HG03139 (cell line): Measurements from ENCODE around the gene COBL.

ENCODE experiments used
- ATAC-seq: cut with Tn5 transposase; IDR thresholded peaks from one replicate; pipeline ENCODE4 v1.9.1; 2021; ENCODE audit not compliant: unreplicated experiment

Gene COBL

DNA sequence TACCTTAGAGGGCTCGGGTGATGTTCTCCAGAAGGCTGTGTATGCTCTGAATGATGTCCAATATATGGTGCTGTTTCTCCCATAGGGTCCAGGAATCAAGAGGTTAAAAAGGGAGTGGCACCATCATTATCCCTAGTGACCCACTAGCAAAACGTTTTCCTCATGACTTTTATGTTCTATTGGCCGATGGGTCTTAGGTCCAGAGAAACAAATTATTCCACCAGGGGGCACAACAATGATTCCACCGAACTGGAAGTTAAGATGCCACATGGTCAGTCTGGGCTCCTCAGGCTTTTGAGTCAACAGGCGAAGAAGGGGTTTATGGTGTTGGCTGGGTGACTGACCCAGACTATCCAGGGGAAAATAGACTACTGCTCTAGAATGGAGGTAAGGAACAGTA is 256.1 kb downstream of the COBL start:
- ATAC-seq: no peak

DNA sequence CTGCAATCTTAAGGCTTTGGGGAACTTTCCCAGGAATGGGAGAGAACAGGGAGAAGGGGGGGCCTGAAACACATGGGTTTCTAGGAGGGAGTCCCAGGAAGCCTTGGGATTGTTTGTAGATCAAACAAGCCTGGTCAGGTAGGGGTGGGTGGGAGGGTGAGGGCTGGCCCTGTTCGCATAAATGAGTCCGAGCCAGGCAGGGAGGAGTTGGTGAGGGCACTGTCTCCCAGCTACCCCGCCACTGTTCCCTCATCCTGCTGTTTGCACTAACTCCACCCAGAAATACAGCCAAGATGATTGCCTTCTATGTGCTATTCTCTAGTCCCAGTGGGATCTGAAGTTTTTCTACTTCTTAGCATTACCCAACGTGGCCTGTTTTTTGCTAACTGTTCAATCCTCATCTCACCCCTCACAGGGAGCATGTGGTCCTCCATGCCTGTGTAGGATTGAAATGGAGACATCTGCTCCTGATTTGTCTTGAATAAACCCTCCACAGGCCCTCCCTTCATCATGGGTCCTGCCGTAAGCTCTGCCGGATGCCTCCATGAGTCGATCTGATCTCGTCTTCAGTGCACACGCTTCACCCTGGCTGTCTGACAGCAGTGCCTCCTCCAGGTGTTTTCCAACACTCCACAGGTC is 257.0 kb downstream of the COBL start:
- no peak for ATAC-seq

DNA sequence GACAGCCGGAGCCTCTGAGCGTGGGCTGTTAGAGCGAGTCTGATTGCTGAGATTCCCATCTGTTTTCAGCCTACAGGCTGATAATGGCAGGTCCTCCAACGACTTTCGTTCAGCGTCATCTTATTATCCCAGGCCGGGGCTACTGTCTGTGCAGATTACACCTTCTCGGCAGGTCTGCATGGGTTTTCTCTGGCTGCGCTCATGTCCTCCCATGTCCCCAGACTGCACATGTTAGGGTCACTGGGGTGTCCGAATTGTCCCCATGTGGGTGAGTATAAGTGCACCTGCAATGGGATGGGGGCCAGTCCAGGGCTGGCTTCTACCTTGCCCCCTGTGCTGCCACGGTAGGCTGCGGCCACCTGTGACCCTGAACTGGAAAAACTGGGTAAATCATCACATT is 257.8 kb downstream of the COBL start:
- ATAC-seq: no peak

DNA sequence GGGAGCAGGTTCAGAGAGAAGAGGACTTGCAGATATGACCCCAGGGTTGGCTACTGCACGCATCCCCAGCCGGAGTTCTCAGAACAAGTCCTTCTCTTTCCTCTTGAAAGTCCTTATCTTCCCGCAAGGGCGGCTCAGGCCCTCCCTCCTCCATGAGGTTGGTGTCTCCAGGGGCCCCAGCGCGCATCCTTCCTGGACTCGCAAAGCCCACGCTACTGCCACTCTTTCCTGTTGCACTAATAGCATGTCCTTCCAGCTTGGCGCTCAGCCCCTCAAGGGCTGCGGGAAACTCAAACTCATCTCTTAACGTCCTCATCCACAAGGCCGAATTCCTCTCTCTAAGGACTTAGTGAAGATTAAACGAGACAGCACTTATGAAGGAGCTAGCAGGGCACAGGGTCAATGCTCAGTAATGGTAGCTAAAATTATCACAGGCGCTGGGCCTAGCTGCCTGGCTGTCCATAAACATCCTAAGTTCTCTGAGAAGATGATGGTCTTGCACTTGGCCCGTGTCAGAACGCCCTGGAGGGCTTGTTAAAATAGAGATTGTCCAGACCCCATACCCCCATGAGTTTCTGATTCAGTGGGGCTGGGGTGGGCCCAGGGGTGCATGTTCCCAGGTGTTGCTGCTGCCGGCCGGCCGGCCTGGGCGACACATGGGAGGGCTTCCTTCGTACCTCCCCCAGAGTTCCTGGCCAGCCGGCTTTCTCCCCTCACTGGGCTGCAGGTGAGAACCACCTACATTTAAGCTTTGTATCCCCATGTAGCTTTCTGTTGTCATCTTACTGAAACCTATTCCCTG is 261.4 kb downstream of the COBL start:
- no peak for ATAC-seq

DNA sequence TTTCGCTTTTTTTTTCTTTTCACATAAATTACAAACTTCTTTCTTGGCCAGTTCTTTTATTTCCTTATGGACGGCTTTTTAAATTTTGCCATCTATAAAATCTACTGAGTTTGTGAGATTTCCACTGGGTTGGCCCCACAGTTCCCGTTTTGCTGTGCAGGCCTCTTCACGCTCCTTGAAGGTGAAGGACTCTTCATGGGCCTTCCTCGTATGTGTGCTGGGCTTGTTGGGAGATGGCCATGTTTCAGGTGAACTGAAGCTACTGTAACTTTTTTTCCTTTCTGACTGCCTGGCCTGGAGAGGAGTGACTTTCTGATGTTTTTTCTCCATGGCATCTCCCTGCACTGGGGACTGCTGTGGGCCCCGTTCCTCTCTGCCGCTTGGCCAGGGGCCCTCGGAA is 262.4 kb downstream of the COBL start:
- ATAC-seq: no peak

DNA sequence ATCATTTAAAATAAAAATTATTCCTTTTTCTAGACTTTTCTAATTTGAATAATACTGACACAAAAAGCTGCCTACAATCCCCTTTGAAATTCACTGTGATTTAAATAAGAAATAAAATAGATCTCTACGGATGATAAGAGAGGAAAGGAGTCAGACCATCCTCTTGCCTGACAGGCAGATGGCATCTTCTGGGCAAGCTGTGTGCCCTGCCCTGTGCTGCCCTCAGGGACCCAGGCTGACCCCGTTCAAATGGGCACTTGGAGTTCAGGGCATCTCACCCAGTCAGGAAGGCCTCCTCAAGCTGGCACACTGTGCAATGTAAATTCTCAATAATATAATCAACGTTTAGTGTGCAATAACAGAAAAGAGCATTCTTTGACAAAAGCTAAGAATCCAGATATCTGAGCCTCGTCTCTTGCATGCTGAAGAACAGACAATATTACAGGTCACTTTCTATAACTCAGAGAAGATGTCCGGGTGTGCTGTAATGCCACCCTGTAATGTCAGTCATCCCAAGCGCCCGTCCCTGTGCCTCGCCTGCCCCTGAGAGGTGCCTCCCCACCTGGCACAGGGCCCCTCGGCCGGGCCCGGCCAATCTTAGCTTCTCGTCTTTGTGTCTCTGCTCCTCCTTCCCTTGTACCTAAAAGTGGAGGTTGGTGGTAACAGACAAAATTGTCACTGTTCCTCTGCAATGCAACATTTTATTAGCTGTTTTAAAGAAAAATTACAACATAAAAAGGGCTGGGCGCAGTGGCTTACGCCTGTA is 263.3 kb downstream of the COBL start:
- no peak for ATAC-seq

DNA sequence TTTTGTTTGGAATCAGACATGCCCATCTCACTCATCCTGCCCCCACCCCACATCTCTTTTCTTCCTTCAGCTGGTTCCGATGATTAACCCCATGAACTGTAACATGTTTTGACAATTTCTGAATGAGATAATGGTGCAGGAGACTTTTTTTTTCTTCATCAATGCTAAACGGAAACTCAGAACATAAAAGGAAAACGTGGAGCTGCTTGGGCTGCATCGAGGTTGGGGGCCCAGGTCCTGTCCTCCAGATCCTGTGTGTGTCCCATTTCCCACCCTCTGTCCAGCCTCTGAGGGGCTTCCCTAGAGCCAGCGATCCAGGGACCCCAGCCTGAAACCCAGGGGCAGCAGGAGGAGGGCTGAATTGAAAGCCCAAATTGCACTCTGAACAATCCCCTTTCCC is 270.1 kb downstream of the COBL start:
- no peak for ATAC-seq

DNA sequence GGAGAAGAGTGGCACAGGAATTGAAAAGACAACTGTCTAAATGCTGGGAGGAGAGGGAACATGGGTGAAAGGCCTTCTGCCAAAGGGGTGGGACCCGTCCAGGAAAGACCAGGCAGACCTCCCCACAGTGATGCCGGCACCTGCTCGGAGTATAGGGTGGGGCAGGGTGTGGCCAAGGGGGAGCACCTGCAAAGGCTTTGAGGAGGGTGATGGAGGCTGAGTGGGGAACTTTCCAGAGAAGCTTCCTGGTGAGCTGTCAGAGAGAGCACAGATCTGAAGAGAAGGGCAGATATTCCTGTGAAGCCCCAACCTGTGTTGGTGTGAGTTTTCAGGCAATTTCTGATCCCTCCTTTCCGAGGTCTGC is 270.5 kb downstream of the COBL start:
- no peak for ATAC-seq

DNA sequence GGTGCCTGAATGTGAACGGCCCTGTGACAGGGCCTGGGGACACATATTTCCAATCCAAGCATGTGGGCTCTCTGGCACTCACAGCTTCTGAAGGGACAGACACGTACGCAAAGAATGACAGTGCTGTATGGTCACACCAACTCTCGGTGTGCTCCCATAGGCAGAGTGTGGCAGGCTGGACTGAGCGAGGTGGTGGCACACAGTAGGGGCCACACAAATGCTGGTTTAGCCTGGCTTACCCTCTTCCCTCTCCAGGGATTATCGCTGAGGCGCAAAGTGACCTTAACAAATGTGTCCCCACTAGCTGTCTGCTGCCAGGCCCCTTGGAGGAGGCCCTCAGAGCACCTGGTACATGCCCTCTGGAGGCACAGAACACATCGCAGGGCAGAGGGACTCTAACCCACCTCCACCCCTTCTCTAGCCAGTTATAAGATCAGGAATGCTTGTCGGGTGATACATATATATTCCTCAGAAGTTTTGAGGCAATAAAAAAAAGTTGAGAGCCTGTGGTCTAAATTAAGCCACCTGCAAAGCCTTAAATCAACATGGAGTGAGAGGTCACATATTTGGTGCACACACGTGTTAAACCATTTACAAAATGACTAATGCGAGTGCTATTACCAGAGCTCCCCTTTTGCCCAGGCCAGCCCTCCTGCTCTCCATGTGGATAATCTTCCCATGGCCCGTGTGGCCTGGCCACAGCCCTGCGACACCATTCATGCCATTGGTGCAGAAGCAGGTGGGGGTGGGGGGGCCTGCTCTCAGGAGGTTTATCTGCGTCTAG is 271.1 kb downstream of the COBL start:
- no peak for ATAC-seq

DNA sequence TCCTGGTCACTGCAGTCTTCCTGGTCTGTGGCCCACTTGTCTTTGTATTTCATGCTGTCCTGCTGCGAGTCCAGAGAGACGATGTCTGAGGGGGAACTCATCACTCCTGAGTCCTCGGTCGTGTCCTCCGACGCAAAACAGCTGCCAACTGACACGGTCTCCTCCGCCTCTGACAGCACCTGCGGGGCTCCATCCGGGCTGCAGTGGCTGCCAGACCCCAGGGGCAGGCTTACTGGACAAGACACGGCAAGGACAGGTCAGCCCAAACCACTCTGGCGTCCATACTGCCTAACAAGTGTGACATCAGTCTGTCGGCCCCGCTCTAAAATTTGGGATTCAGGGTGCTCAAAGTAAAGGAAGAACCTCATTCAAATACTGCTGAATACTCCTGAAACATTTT is 273.1 kb downstream of the COBL start:
- no peak for ATAC-seq

DNA sequence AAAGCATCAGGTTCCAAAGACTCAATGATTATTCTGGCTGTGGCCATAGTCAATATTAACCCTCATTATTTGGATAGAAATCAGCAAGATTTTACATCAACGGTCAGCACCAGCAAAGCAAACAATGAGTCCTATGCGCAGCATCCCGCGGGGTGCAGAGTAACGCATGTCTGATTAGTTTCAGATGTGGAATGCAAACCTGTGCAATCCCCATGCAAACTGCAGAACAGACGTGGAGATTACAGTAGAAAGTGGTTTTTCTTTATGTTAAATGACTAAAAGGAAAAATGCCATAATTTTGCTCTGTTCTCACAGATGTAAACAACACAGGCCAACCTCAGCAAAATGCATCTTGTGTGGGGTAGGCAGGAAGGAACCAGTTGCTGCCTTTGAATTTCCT is 275.8 kb downstream of the COBL start:
- ATAC-seq: no peak

DNA sequence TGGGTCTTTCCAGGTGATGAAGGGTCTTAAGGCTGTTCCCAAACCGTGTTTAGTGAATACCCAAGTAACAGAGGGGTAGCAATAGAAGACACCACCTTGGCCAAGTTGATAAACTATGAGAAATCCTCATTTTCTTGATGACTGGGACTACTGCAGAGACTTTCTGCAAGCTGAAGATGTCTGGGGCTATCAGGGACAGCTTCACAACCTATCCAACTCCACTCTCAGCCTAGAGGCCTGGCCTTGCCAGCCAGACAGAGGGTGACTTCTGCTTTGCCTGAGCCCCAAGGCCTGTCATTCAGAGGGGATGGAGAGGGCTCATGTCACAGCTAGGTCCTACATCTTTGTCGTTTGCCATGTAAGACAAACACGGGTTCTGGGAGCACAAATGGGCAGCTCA is 278.0 kb downstream of the COBL start:
- ATAC-seq: no peak

DNA sequence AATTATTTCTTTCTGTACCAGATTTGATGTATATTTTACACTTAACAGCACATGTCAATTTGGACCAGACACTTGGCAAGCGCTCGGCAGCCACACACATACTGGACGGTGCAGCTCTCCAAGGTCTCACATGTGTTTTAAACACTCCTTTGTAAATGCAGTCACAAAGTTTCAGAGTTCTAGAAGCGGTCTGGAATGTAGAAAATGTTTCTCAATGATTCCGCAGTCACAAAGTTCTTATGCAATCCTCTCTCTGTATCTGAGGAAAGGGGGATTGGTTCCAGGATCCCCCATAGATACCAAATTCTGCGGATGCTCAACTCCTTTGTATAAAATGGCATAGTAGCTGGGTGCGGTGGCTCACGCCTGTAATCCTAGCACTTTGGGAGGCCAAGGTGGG is 280.9 kb downstream of the COBL start:
- no peak for ATAC-seq

DNA sequence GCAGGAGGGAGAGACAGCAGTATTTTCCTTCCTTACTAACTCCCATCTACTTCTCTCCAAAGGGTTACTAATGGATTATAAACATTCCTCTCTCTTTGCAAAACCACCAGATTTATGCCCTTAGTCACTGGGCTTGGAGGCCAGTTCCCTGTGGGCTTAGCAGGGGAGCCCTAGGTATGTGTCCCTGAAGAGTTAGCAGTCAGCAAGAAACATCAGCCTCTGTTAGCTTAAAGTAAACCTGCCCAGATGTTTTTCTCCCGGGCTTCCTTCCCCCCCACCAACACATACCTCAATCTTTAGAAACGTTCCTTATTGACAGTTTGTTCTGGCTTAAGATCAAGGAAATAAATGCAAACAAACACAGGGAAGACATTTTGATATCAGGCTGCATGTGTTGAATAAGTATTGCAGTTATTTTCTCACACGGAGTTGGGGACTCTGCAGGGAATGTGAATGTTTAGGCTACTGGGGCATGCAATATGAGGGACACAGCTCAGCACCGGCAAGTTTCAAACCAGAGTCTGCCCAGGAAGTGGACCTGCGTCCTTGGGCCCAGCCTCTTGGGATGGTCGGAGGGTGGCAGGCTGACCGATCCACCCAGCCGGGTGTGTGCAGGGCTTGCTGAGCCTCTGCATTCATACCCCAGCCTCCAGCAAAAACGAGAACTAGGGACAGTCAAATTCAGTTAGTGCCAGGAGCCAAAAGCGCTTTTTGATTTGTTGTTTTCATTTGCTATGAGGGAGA is 281.9 kb downstream of the COBL start:
- ATAC-seq: no peak

DNA sequence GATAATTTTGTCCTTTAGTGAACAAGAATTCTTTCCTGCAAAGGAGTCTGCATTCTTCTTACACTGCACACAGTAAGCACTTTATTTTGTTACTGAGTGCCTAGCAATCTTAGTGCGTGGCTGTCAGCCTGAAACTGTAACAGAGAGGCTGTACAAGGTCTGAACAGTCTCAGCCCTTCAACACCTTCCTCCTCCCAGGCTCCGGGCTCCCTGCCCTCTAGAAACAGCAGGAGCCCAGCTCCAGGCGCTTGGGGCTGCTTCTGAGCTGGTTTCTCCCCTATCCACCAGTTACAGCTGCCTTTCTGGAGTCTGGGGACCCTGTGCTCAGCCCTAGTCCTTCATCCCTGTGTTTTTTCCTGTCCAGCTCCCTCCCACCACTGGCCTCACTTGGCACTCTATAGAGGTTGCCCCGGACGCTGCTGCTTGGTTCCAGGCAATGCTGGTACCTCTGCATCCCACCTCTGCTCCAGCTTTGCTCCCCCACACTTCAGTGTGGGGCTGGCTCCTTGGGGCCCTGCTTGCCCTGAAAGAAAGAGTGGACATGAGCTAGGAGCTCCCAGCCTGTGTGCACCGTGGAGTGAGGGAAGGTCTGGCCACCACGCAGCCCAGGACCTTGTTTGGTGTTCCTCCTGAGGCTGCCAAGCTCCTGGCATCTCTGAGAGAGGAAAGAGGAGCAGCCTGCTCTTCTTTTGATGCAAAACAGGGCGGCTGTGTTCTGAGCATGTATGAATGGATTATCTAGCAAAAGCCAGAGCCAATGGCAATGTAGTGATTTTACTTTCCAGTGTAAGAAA is 282.7 kb downstream of the COBL start:
- ATAC-seq: no peak

DNA sequence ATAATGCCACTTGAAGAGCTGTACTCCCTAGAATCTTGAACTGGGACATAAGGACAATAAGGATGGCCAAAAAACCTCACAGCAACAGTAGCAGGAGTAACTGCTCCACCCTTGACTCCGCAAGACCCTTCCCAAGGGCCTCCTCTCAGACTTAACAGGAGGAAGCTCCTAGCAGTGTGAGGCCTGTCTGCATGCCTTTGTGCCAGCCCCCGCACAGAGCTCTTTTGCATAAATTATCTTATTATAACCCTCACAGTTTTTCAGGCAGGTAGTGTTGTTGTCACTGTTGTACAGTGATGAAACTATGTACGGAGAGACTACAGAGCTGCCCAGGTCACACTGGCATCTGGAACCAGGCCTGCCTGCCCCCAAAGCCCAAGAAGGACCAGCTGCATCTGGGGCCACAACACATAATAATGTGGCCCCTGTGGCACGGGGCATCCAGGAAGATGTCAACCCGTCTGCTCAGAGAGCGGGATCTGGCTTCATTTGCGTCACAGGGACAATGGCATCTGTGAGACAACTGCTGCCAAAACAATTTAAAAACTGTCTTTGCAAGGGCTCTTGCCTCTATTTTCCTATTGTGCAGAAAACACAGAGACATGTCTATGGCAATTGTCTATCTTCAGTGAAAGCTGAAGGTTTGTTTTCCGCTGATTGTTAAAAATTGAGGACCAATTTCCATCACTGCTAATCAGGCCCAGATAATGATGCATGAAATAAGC is 284.7 kb downstream of the COBL start:
- no peak for ATAC-seq

DNA sequence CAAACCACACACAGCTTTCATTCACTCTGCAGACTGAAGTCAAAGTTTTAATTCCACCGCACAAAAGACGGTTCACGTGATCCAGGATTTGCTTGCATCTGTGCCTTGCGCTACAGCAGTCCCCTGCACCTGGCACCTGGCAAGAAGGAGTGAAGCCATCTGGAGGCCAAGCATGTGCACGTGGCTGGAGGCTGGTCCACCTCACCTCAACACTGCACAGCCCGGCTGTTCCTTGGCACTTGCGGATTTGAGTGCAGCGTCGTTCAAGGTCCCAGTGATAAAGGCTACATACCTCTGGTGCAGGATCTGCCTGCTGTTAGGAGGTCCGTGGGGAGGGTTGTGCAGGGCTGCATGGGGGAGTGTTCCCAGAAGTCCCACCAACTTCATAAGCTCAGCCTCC is 285.4 kb downstream of the COBL start:
- ATAC-seq: no peak

DNA sequence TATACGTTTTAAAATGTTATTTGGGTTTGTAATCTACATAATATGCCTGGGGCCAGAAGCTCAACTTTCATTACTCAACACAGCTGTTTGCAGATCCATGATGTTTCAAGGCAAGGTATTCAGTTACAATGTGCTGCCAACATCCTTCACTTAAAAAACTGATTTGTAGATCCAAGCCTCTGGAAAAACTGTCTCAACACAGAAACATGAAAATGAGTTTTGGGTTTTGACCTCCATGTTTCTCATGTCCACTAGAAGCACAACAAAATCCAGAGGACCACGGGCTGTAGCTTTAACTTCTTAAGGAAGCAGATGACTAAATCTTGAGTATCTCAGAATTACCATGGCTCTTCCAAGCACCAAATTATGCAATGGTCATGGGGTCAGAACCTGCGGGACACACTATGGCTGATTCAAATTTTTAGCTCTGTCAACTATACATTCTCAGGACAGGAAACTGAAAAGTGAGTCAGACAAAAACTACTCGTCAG is 286.9 kb downstream of the COBL start:
- ATAC-seq: no peak

DNA sequence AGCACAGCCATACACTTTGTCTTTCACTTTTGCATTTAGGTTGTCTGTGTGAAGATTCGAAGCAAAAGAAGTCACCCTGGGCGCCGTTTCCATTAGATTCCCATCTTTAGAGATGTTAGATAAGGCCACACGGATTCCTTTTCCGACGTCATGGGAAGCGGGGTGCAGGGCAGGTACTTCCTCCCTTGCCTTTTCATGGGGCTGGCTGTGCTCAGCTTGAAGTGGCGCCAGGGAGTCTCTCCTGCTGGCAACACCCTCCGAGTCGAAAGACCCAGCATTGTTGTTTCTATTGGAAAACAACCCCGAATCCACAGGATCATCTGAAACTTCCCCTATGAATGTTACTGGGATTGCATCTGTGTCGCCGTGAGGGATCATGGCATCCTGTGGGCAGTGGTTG is 287.5 kb downstream of the COBL start:
- ATAC-seq: no peak
